ENCODE results near the gene ZNF813. TPM values are rescaled to one million over a fixed set of nuclear protein-coding genes. Genes with fewer than 3 reads are reported as not detected.
"Not testable (repeated sequence)": the region's sequence is repeated elsewhere in the genome, so short reads cannot be mapped to it uniquely, and the experiment has no call there.

Gene ZNF813
- total RNA-seq, 1 donor from 2014 or later = 1.1 TPM

- intact Hi-C loops (cut with DNase I) = no loop called here
- ATAC-seq = peak; percentile 28
- peak; percentile 75 for DNase-seq (ENCODE audit: missing footprints)
These were observed 44.4 kb downstream of the ZNF813 start for GRCh38 chr19:53511933-53512374.

GRCh38 chr19:53515047-53515446 lies 47.5 kb downstream of the ZNF813 start:
- DNase-seq (ENCODE audit: missing footprints); intact Hi-C loops (cut with DNase I); ATAC-seq: not testable (repeated sequence)

DNA sequence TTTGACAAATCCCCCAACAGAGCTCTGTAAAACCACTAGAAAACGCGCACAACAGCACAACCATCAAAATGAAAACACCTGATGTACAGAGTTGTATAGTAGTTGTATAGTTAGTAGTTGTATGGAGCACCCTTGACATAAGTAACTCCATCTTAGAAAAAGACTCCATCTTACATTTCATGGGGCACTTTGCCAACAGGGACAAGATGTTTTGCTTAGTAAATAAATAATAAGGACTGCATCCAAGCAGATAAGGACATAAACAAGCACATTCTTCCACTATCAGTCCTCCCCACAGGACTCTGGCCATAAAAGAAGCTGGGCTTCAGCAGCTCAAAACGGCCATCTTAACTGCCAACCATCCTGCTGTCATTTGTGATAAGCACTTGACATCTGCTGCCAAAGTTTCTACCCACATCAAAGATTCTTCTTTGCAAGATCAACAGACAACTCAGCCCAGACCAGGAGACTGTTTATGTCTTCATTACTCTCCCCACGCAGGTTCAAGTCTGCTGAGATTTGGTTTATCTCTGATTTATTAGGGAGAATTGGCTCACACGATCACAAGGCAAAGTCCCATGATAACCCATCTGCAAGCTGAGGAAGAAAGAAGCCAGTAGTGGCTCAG lies 49.7 kb downstream of the ZNF813 start:
- intact Hi-C loops (cut with DNase I) = no loop called here
- no peak for DNase-seq (ENCODE audit: missing footprints)
- ATAC-seq = no peak

DNA sequence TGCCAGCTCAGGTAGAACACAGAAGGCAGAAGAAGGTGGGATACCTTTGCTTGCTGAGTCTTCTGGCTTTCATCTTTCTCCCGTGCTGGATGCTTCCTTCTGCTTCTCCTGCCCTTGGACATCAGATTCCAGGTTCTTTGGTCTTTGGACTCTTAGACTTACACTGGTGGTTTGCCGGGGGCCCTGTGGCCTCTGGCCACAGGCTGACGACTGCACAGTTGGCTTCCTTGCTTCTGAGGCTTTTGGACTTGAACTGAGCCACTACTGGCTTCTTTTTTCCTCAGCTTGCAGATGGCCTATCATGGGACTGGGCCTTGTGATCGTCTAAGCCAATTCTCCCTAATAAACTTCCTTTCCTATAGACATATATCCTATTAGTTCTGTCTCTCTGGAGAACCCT lies 50.6 kb downstream of the ZNF813 start:
- ATAC-seq (no peak), DNase-seq (ENCODE audit: missing footprints) (no peak)
- intact Hi-C loops (cut with DNase I) = no loop called here

DNA sequence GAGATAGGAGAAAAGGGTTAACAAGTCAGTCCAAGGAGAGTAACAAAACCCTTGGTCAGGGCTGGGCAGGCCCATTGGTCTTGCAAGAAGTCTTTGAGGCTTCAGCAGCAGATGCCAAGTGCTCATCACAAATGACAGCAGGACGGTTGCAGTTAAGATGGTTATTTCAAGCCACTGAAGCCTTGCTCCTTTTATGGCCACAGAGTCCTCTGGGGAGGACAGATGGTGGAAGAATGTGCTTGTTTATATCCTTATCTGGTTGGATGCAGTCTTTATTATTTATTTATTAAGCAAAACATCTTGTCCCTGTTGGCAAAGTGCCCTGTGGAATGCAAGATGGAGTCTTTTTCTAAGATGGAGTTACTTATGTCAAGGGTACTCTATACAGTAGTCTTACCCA lies 51.2 kb downstream of the ZNF813 start:
- no peak for ATAC-seq
- DNase-seq (ENCODE audit: missing footprints) = no peak
- intact Hi-C loops (cut with DNase I) = no loop called here

DNA sequence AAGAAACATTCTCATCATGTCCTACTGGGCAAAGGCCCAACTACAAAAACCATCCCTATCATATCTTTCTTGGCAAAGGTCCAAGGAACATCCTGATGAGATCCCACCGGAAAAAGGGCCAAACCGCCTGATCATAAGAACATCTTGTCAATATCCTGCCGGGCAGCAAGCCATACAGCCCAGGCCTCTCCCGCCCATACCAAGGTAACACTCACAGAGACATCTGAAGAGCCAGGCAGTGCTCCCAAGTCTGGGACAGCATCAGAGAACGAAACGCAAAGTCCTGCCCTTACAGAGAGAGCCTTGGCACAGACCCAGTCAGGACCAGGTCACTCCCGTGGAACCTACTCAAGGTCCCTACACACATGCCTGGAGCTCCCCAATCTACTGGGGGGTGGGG lies 51.9 kb downstream of the ZNF813 start:
- DNase-seq (ENCODE audit: missing footprints) = no peak
- no peak for ATAC-seq
- intact Hi-C loops (cut with DNase I) = no loop called here

GRCh38 chr19:53520163-53520546 lies 52.6 kb downstream of the ZNF813 start:
- no peak for DNase-seq (ENCODE audit: missing footprints)
- intact Hi-C loops (cut with DNase I) = loop anchor here (5.0 kb wide), 2 partner anchors 88 to 323 kb away; partner anchors contain the start of gene ZNF761
- no peak for ATAC-seq

GRCh38 chr19:53520547-53521372 lies 53.2 kb downstream of the ZNF813 start:
- ATAC-seq = peak; percentile 100
- DNase-seq (ENCODE audit: missing footprints) = peak; percentile 96
- intact Hi-C loops (cut with DNase I) = loop anchor here (5.0 kb wide), 2 partner anchors 88 to 323 kb away; partner anchors contain the start of gene ZNF761

GRCh38 chr19:53521373-53522202 lies 54.1 kb downstream of the ZNF813 start:
- DNase-seq (ENCODE audit: missing footprints) = no peak
- intact Hi-C loops (cut with DNase I) = loop anchor here (5.0 kb wide), 2 partner anchors 89 to 324 kb away; partner anchors contain the start of gene ZNF761
- ATAC-seq = no peak

DNA sequence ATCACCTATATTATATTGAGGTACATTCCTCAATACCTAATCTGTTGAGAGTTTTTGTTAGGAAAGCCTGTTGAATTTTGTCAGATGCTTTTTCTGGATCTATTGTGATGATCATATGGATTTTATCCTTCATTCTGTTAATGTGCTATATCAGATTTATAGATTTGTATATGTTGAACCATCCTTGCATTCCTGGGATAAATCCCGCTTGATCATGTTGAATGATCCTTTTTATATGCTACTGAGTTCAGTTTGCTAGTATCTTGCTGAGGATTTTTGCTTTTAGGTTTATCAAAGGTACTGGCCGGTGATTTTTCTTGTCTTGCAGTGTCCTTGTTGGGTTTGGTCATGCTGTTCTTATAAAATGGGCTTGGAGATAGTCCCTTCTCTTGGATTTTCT lies 58.4 kb downstream of the ZNF813 start:
- intact Hi-C loops (cut with DNase I) = no loop called here
- no peak for DNase-seq (ENCODE audit: missing footprints)
- ATAC-seq = no peak

GRCh38 chr19:53530622-53531021 lies 63.1 kb downstream of the ZNF813 start:
- DNase-seq (ENCODE audit: missing footprints) (no peak), ATAC-seq (no peak)
- intact Hi-C loops (cut with DNase I) = no loop called here

DNA sequence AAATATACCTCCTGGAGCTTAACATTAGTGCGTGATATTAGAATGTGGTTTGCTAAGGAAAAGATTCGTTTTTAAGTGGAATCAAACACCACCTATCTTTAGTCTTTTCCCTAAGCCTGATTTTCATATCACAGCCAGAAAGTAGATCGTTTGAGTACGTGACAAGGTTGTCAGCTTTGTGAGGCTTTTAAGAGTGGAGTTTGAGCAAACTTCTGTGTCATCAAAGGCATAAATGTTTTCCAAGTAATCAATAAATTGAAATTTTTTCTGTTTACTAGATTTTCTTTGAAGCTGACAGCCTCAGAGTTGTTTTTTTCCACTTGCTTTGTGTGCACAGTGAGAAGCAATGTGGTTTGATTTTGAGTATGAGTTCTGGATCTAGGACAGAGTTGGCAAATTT lies 63.9 kb downstream of the ZNF813 start:
- no peak for ATAC-seq
- no peak for DNase-seq (ENCODE audit: missing footprints)
- intact Hi-C loops (cut with DNase I) = no loop called here

GRCh38 chr19:53532362-53532761 lies 64.8 kb downstream of the ZNF813 start:
- DNase-seq (ENCODE audit: missing footprints) = no peak
- no peak for ATAC-seq
- intact Hi-C loops (cut with DNase I) = no loop called here

- intact Hi-C loops (cut with DNase I) = no loop called here
- ATAC-seq (no peak), DNase-seq (ENCODE audit: missing footprints) (no peak)
These were observed 68.7 kb downstream of the ZNF813 start for GRCh38 chr19:53536225-53536548.

DNA sequence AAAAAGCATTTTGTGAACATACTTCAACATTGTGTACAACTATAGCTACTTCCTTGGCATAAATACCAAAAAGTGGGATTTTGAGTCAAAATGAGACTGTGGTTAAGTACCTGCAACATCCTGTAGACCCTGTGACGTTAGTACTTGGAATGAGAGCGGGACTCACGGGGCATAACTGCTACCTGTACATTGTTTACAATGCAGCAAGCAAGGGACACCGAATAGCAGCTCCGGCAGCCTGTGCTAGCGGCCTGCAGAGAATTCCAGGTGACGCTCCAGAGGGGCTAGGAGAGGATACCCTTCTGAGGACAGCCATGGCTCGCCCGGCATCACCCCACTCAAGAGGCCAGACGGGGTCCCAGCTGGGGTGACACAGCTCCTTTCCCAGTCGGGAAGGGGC lies 69.6 kb downstream of the ZNF813 start:
- intact Hi-C loops (cut with DNase I) = no loop called here
- DNase-seq (ENCODE audit: missing footprints) = no peak
- no peak for ATAC-seq

DNA sequence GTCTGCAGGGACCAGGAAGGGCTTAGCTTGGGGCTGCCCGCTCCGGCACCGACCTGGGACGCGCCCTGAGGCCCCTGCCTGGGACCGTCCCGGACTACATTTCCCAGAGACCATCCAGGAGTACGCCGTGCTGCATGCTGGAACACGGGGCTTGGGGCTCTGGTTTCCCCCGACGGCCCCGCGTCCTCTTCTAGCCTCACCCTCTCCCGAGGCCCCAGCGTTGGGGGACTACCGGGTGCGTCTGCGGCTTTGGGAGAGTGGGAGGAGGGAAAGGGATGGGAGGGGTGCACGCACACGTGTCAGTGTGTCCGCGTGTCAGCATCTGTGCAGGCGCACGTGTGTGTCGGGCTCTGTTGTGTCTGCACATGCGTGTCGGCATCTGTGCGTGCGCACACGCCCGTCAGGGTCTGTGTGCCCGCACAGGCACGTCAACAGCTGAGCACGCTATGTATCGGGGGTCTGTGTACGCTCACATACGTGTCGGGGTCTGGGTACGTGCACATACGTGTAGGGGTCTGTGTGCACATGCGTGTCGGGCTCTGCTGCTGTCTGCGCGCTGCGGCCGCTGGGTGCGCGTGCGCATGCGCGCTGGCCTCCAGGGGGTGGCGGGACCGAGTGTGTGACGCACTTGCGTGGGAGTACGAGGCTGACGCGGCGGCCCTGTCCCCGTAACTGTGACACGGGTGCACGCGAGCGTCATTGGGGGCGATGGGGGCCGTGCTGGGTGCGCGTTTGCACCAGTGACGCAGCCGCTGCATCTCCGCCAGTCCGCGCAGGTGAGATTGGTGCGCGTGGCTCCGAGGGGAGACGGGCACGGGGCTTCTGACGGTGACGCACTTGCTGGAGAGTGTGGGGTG lies 70.2 kb downstream of the ZNF813 start, which contains the start of gene ZNF331:
ZNF331 (plus strand) TSS at position 625 of the 857 bp plus-strand sequence. CDS start 31,232 bp downstream, outside the sequence.
- intact Hi-C loops (cut with DNase I) = no loop called here
- peak; percentile 92 for ATAC-seq
- DNase-seq (ENCODE audit: missing footprints) = peak; percentile 90

GRCh38 chr19:53538378-53539109 lies 71.0 kb downstream of the ZNF813 start:
- intact Hi-C loops (cut with DNase I) = no loop called here
- DNase-seq (ENCODE audit: missing footprints) (peak; percentile 59), ATAC-seq (peak; percentile 8)

DNA sequence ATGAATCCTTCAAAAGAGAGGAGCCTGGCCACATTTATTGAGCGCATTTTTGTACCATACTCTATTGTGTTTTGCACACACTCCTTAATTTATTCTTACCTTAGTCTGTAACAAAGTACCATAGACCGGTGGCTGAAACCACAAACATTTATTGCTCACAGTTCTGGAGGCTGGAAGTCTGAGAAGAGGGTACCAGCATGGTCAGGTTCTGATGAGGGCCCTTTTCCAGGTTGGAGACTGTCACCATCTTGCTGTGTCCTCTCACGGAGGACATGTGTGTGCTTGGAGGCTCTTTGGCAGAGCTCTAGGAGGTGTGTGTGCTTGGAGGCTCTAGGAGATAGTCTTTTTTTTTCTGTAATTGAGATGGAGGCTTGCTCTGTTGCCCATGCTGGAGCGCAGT lies 72.6 kb downstream of the ZNF813 start:
- intact Hi-C loops (cut with DNase I) = no loop called here
- DNase-seq (ENCODE audit: missing footprints) (no peak), ATAC-seq (no peak)

Measured in Right ventricle myocardium inferior (tissue), 1 donor.